ENCODE data around the gene ROCK2. TPM values are rescaled to one million over a fixed set of nuclear protein-coding genes. Genes with fewer than 3 reads are reported as not detected.

ROCK2 gene
- total and polyA plus RNA-seq, 2 of the 13 experiments (the other 11 are each of a cell fraction or from before 2014, with no cell fraction given): 38.1 to 119 TPM

DNA sequence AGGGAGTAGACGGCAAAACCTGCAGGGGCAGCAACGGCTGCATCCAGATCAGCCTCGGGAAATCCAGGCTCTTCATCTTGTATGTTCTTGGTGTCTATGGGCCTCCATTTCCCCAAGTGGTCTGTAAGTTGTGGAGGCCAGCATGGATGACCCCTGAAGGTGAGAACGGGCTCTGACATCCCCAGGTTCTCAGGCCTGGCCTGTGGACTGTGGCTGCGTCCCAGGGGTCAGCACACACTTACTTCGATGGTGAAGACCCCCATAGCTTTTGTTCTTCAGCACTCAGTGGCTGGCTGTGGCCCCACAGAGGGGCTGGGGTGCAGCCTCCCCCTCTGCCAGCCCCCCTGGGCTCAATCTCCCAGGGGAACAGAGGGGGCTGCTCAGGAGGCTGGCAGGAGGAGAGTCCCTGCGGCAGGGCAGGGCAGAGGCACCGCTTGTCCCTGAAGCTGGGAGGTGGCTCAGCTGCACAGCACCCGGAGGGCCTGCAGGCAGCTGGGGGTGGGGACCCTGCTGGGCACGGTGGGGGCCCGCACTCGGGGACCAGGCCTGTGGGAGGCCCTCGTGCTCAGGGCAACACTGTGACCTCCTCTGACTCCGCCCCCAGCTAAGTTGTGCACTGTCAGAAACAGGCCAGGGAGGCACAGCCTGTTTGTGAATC is 185.4 kb downstream of the ROCK2 start (continued):
- TF ChIP-seq, protein P1, sequence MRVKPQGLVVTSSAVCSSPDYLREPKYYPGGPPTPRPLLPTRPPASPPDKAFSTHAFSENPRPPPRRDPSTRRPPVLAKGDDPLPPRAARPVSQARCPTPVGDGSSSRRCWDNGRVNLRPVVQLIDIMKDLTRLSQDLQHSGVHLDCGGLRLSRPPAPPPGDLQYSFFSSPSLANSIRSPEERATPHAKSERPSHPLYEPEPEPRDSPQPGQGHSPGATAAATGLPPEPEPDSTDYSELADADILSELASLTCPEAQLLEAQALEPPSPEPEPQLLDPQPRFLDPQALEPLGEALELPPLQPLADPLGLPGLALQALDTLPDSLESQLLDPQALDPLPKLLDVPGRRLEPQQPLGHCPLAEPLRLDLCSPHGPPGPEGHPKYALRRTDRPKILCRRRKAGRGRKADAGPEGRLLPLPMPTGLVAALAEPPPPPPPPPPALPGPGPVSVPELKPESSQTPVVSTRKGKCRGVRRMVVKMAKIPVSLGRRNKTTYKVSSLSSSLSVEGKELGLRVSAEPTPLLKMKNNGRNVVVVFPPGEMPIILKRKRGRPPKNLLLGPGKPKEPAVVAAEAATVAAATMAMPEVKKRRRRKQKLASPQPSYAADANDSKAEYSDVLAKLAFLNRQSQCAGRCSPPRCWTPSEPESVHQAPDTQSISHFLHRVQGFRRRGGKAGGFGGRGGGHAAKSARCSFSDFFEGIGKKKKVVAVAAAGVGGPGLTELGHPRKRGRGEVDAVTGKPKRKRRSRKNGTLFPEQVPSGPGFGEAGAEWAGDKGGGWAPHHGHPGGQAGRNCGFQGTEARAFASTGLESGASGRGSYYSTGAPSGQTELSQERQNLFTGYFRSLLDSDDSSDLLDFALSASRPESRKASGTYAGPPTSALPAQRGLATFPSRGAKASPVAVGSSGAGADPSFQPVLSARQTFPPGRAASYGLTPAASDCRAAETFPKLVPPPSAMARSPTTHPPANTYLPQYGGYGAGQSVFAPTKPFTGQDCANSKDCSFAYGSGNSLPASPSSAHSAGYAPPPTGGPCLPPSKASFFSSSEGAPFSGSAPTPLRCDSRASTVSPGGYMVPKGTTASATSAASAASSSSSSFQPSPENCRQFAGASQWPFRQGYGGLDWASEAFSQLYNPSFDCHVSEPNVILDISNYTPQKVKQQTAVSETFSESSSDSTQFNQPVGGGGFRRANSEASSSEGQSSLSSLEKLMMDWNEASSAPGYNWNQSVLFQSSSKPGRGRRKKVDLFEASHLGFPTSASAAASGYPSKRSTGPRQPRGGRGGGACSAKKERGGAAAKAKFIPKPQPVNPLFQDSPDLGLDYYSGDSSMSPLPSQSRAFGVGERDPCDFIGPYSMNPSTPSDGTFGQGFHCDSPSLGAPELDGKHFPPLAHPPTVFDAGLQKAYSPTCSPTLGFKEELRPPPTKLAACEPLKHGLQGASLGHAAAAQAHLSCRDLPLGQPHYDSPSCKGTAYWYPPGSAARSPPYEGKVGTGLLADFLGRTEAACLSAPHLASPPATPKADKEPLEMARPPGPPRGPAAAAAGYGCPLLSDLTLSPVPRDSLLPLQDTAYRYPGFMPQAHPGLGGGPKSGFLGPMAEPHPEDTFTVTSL (CRISPR knock-in tag; IDR thresholded peaks at IDR 0.05; ENCODE audit: borderline replicate concordance): no peak
- TF ChIP-seq, protein P2, sequence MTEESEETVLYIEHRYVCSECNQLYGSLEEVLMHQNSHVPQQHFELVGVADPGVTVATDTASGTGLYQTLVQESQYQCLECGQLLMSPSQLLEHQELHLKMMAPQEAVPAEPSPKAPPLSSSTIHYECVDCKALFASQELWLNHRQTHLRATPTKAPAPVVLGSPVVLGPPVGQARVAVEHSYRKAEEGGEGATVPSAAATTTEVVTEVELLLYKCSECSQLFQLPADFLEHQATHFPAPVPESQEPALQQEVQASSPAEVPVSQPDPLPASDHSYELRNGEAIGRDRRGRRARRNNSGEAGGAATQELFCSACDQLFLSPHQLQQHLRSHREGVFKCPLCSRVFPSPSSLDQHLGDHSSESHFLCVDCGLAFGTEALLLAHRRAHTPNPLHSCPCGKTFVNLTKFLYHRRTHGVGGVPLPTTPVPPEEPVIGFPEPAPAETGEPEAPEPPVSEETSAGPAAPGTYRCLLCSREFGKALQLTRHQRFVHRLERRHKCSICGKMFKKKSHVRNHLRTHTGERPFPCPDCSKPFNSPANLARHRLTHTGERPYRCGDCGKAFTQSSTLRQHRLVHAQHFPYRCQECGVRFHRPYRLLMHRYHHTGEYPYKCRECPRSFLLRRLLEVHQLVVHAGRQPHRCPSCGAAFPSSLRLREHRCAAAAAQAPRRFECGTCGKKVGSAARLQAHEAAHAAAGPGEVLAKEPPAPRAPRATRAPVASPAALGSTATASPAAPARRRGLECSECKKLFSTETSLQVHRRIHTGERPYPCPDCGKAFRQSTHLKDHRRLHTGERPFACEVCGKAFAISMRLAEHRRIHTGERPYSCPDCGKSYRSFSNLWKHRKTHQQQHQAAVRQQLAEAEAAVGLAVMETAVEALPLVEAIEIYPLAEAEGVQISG (CRISPR knock-in tag; IDR thresholded peaks at IDR 0.05): no peak
- TF ChIP-seq ZNF550 (CRISPR knock-in tag; IDR thresholded peaks at IDR 0.05; ENCODE audit: borderline replicate concordance) (no peak), ZNF333 (CRISPR knock-in tag; IDR thresholded peaks at IDR 0.05; ENCODE audit: borderline replicate concordance) (0 out of 2 replicates have a peak, but pooled peaks have one; percentile 27), POLR2A (IDR thresholded peaks at IDR 0.05; ENCODE audit: insufficient read depth in 1 of 2, low read depth in 2 of 2, low read length in 2 of 2) (no peak), KLF16 (CRISPR knock-in tag; IDR thresholded peaks at IDR 0.05) (no peak), NR1H2 (CRISPR knock-in tag; IDR thresholded peaks at IDR 0.05; ENCODE audit: borderline replicate concordance, low read depth) (no peak), SIN3A (IDR thresholded peaks at IDR 0.05; ENCODE audit: borderline replicate concordance, low read depth, low read length) (no peak), ZNF329 (CRISPR knock-in tag; IDR thresholded peaks at IDR 0.05; ENCODE audit: low read depth) (no peak), NFE2 (CRISPR knock-in tag; IDR thresholded peaks at IDR 0.05) (no peak)
- TF ChIP-seq, protein P3, sequence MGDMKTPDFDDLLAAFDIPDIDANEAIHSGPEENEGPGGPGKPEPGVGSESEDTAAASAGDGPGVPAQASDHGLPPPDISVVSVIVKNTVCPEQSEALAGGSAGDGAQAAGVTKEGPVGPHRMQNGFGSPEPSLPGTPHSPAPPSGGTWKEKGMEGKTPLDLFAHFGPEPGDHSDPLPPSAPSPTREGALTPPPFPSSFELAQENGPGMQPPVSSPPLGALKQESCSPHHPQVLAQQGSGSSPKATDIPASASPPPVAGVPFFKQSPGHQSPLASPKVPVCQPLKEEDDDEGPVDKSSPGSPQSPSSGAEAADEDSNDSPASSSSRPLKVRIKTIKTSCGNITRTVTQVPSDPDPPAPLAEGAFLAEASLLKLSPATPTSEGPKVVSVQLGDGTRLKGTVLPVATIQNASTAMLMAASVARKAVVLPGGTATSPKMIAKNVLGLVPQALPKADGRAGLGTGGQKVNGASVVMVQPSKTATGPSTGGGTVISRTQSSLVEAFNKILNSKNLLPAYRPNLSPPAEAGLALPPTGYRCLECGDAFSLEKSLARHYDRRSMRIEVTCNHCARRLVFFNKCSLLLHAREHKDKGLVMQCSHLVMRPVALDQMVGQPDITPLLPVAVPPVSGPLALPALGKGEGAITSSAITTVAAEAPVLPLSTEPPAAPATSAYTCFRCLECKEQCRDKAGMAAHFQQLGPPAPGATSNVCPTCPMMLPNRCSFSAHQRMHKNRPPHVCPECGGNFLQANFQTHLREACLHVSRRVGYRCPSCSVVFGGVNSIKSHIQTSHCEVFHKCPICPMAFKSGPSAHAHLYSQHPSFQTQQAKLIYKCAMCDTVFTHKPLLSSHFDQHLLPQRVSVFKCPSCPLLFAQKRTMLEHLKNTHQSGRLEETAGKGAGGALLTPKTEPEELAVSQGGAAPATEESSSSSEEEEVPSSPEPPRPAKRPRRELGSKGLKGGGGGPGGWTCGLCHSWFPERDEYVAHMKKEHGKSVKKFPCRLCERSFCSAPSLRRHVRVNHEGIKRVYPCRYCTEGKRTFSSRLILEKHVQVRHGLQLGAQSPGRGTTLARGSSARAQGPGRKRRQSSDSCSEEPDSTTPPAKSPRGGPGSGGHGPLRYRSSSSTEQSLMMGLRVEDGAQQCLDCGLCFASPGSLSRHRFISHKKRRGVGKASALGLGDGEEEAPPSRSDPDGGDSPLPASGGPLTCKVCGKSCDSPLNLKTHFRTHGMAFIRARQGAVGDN (CRISPR knock-in tag; IDR thresholded peaks at IDR 0.05): peak; percentile 79
- TF ChIP-seq, protein P4, sequence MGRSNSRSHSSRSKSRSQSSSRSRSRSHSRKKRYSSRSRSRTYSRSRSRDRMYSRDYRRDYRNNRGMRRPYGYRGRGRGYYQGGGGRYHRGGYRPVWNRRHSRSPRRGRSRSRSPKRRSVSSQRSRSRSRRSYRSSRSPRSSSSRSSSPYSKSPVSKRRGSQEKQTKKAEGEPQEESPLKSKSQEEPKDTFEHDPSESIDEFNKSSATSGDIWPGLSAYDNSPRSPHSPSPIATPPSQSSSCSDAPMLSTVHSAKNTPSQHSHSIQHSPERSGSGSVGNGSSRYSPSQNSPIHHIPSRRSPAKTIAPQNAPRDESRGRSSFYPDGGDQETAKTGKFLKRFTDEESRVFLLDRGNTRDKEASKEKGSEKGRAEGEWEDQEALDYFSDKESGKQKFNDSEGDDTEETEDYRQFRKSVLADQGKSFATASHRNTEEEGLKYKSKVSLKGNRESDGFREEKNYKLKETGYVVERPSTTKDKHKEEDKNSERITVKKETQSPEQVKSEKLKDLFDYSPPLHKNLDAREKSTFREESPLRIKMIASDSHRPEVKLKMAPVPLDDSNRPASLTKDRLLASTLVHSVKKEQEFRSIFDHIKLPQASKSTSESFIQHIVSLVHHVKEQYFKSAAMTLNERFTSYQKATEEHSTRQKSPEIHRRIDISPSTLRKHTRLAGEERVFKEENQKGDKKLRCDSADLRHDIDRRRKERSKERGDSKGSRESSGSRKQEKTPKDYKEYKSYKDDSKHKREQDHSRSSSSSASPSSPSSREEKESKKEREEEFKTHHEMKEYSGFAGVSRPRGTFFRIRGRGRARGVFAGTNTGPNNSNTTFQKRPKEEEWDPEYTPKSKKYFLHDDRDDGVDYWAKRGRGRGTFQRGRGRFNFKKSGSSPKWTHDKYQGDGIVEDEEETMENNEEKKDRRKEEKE (IDR thresholded peaks at IDR 0.05): no peak

Measured in HepG2 (cell line).